B cell (primary cell): ENCODE results near the gene DCUN1D2. TPM values are rescaled to one million over a fixed set of nuclear protein-coding genes. Genes with fewer than 3 reads are reported as not detected.

Source experiments
- ATAC-seq: fragments of 200-7000 bp; cut with Tn5 transposase; one replicate; pipeline ENCODE4 v1.10.0; 2021; ENCODE audit warnings: low read depth, mild to moderate bottlenecking, moderate number of reproducible peaks, moderate library complexity
- CTCF ChIA-PET: fragments of 350-600 bp; sonication (Branson Sonifier 250); formaldehyde crosslinking; loops from one replicate; lab custom pipeline; 2021; ENCODE audit warnings: antibody characterized with exemption, inconsistent platforms; lab: Charles Lee
- POLR2A ChIA-PET: fragments of 350-600 bp; sonication (Branson Sonifier 250); formaldehyde crosslinking; loops from one replicate; lab custom pipeline; 2021; ENCODE audit warnings: antibody characterized with exemption; lab: Charles Lee
- DNase-seq: peaks from one replicate; pipeline ENCODE4 v3.0.0; 2013
- H2AFZ ChIP-seq: 2 replicates; pipeline ENCODE4 v1.6.1; 2012; ENCODE audit warnings: mild to moderate bottlenecking, low read depth, low read length; ENCODE audit not compliant: insufficient read depth, poor library complexity, severe bottlenecking
- H3K27ac ChIP-seq, 2 donors: 1 replicate in 1 of 2; 2 replicates in 1 of 2; pipeline ENCODE4 v1.5.1; 2012 to 2013; ENCODE audit warnings: low read length in 2 of 2, mild to moderate bottlenecking in 2 of 2, moderate library complexity in 1 of 2
- H3K27me3 ChIP-seq, 4 experiments: fragments of 200-600 bp in 1 of 4; sonication (generic) in 1 of 4; replicated peaks in 1 of 4; 1 replicate in 2 of 4; 2 replicates in 2 of 4; pipeline versions ENCODE4 v1.6.1 to v1.7.0; 2013 to 2016; ENCODE audit warnings: low read length in 3 of 4, mild to moderate bottlenecking in 2 of 4, mixed read lengths in 1 of 4, moderate library complexity in 1 of 4; ENCODE audit not compliant: insufficient read depth in 4 of 4, control insufficient read depth in 3 of 4; ENCODE audit errors: control extremely low read depth in 1 of 4
- H3K36me3 ChIP-seq, 2 experiments: replicated peaks in 1 of 2; 1 replicate in 1 of 2; 2 replicates in 1 of 2; pipeline versions ENCODE4 v1.6.1 to v1.7.1; 2013; ENCODE audit warnings: low read length in 1 of 2; ENCODE audit not compliant: insufficient read depth in 2 of 2, control insufficient read depth in 1 of 2; ENCODE audit errors: control extremely low read depth in 1 of 2, extremely low read depth in 1 of 2
- H3K4me1 ChIP-seq, 2 donors: fragments of 200-600 bp in 1 of 2; sonication (generic) in 1 of 2; 1 replicate in 1 of 2; 2 replicates in 1 of 2; pipeline versions ENCODE4 v1.5.1 to v1.6.1; 2013 to 2017; ENCODE audit warnings: low read length in 2 of 2; ENCODE audit not compliant: control insufficient read depth in 2 of 2, insufficient read depth in 2 of 2
- H3K4me2 ChIP-seq: replicated peaks from 2 replicates; pipeline ENCODE3; 2012; ENCODE audit warnings: mild to moderate bottlenecking, low read depth, low read length; ENCODE audit not compliant: poor library complexity, severe bottlenecking
- H3K4me3 ChIP-seq, 5 experiments: fragments of 200-600 bp in 1 of 5; sonication (generic) in 1 of 5; 1 replicate in 3 of 5; 2 replicates in 2 of 5; pipeline versions ENCODE4 v1.5.1 to v1.7.0; 2011 to 2016; ENCODE audit warnings: low read length in 4 of 5, mild to moderate bottlenecking in 4 of 5, low read depth in 2 of 5, control low read depth in 1 of 5, moderate library complexity in 1 of 5; ENCODE audit not compliant: insufficient read depth in 1 of 5; ENCODE audit errors: control extremely low read depth in 1 of 5, extremely low read depth in 1 of 5
- H3K79me2 ChIP-seq: fragments of 200-600 bp; sonication (generic); one replicate; pipeline ENCODE4 v1.6.0; 2016; ENCODE audit warnings: low read length; ENCODE audit not compliant: control insufficient read depth, insufficient read depth
- H3K9ac ChIP-seq: fragments of 200-600 bp; sonication (generic); 2 replicates; pipeline ENCODE4 v1.6.1; 2017; ENCODE audit warnings: mild to moderate bottlenecking, low read length, moderate library complexity
- H3K9me3 ChIP-seq, 3 donors: one replicate each; pipeline versions ENCODE4 v1.6.1 to v1.7.1; 2013; ENCODE audit warnings: low read length in 2 of 3; ENCODE audit not compliant: control insufficient read depth in 2 of 3, insufficient read depth in 1 of 3; ENCODE audit errors: control extremely low read depth in 1 of 3
- H4K20me1 ChIP-seq: 2 replicates; pipeline ENCODE4 v1.6.0; 2012; ENCODE audit warnings: mild to moderate bottlenecking, low read length; ENCODE audit not compliant: insufficient read depth, control insufficient read depth, poor library complexity, severe bottlenecking
- H3K27ac Mint-ChIP-seq: one replicate; pipeline ENCODE4 v1.8.0; 2021; ENCODE audit warnings: mixed read lengths
- H3K27me3 Mint-ChIP-seq: one replicate; pipeline ENCODE4 v1.8.0; 2021; ENCODE audit warnings: mixed read lengths
- H3K4me1 Mint-ChIP-seq: one replicate; pipeline ENCODE4 v1.8.0; 2021; ENCODE audit warnings: mixed read lengths
- H3K4me3 Mint-ChIP-seq: one replicate; pipeline ENCODE4 v1.8.0; 2021; ENCODE audit warnings: mixed read lengths
- H3K9me3 Mint-ChIP-seq: one replicate; pipeline ENCODE4 v1.8.0; 2022; ENCODE audit warnings: mixed read lengths; ENCODE audit not compliant: insufficient read depth
- CTCF ChIP-seq: fragments of 200-600 bp; IDR thresholded peaks from one replicate; pipeline ENCODE4 v1.8.0; 2022; ENCODE audit warnings: antibody characterized with exemption, mild to moderate bottlenecking
- EZH2 ChIP-seq: IDR thresholded peaks from 2 replicates; pipeline ENCODE4 v1.6.1; 2012; ENCODE audit warnings: borderline replicate concordance, low read depth, mild to moderate bottlenecking, moderate library complexity, low read length; ENCODE audit not compliant: insufficient read depth, poor library complexity, severe bottlenecking
- WGBS: methylation state at CpG from one replicate; pipeline ENCODE4 v1.1.5; 2013; ENCODE audit warnings: missing lambda C conversion rate; ENCODE audit not compliant: insufficient coverage; 5-methylcytosine and 5-hydroxymethylcytosine counted together
- intact Hi-C: fragments of 100-400 bp; cut with micrococcal nuclease; formaldehyde crosslinking; loops from one replicate; pipeline ENCODE4 v1.10.0; 2022
- polyA plus RNA-seq: library from polyadenylated mRNA; depleted of rRNA; stranded (reverse); fragments of >200 nt; gene quantifications from 2 replicates; pipeline ENCODE4 v1.2.3, GENCODE V29; 2012
- total RNA-seq, 2 donors: library from RNA; stranded (reverse); fragments of 120-200 nt in 1 of 2; gene quantifications; 1 replicate in 1 of 2; 2 replicates in 1 of 2; pipeline versions ENCODE4 v1.2.3 to v1.2.4, GENCODE V29; 2013 to 2022

Gene DCUN1D2
- total and polyA plus RNA-seq, 2 donors (not counting 1 experiment from before 2014, with no cell fraction given): 15.3 to 41.3 TPM

- no peaks in the 10 kb centered on the region for H3K27me3 ChIP-seq
- DNase-seq (no peak), ATAC-seq (no peak)
- H3K79me2 ChIP-seq: no peaks in the 10 kb centered on the region
- TF ChIP-seq CTCF: no peak
- TF ChIP-seq EZH2: no peak
- no peak overlapping the region for H3K27ac ChIP-seq
- H4K20me1 ChIP-seq: no peaks in the 10 kb centered on the region
- Mint-ChIP-seq H3K4me3 (no peak overlapping the region), H3K4me1 (no peaks in the 10 kb centered on the region), H3K9me3 (no peaks in the 10 kb centered on the region), H3K27ac (no peak overlapping the region), H3K27me3 (no peaks in the 10 kb centered on the region)
- peaks cover 0 to 3% (median 0%) of the 10 kb centered on the region in 3 donors for H3K9me3 ChIP-seq
- H3K4me1 ChIP-seq: no peaks in the 10 kb centered on the region
- intact Hi-C loops: no loop called here
- H2AFZ ChIP-seq: no peak overlapping the region
- ChIA-PET CTCF (no interaction called here), POLR2A (no interaction called here)
- H3K9ac ChIP-seq: no peak overlapping the region
- H3K36me3 ChIP-seq: no peaks in the 10 kb centered on the region
- no peak overlapping the region for H3K4me2 ChIP-seq
- 97% methylated on average over 45 of the region's 45 CpGs for WGBS
- no peak overlapping the region for H3K4me3 ChIP-seq
Observed at GRCh38 chr13:113428871-113429607, 61.5 kb downstream of the DCUN1D2 start.

- no peaks in the 10 kb centered on the region for H3K36me3 ChIP-seq
- H2AFZ ChIP-seq: no peak overlapping the region
- DNase-seq (no peak), ATAC-seq (no peak)
- CTCF ChIA-PET: no interaction called here
- no peaks in the 10 kb centered on the region for H3K4me1 Mint-ChIP-seq
- no peak overlapping the region for H3K4me3 ChIP-seq
- H4K20me1 ChIP-seq: no peaks in the 10 kb centered on the region
- no peaks in the 10 kb centered on the region for H3K27me3 Mint-ChIP-seq
- H3K27ac Mint-ChIP-seq: no peak overlapping the region
- no peaks in the 10 kb centered on the region for H3K9me3 Mint-ChIP-seq
- no peaks in the 10 kb centered on the region for H3K4me1 ChIP-seq
- H3K4me2 ChIP-seq: no peak overlapping the region
- no peak overlapping the region for H3K9ac ChIP-seq
- no peak overlapping the region for H3K4me3 Mint-ChIP-seq
- POLR2A ChIA-PET: no interaction called here
- no peak for TF ChIP-seq CTCF
- TF ChIP-seq EZH2: no peak
- no peaks in the 10 kb centered on the region for H3K79me2 ChIP-seq
- WGBS: 96% methylated on average over 17 of the region's 17 CpGs
- intact Hi-C loops: no loop called here
- no peaks in the 10 kb centered on the region for H3K27me3 ChIP-seq
- no peak overlapping the region for H3K27ac ChIP-seq
- H3K9me3 ChIP-seq: peaks cover 0 to 3% (median 0%) of the 10 kb centered on the region in 3 donors
Observed at GRCh38 chr13:113428469-113428865, 62.0 kb downstream of the DCUN1D2 start.
